Renal cortical epithelial cell (primary cell): Measurements from ENCODE around the gene RBBP5. TPM values are rescaled to one million over a fixed set of nuclear protein-coding genes. Genes with fewer than 3 reads are reported as not detected.

ENCODE experiments used
- DNase-seq: peaks from one replicate; pipeline ENCODE4 v3.0.0-alpha.2; 2011; ENCODE audit warnings: low read depth
- total RNA-seq: library from RNA; depleted of rRNA; stranded (reverse); fragments of >200 nt; gene quantifications from 2 replicates; pipeline ENCODE4 v1.2.3, GENCODE V29; 2014

Gene RBBP5
- total RNA-seq, 1 donor from 2014 or later = 33.1 TPM

DNA sequence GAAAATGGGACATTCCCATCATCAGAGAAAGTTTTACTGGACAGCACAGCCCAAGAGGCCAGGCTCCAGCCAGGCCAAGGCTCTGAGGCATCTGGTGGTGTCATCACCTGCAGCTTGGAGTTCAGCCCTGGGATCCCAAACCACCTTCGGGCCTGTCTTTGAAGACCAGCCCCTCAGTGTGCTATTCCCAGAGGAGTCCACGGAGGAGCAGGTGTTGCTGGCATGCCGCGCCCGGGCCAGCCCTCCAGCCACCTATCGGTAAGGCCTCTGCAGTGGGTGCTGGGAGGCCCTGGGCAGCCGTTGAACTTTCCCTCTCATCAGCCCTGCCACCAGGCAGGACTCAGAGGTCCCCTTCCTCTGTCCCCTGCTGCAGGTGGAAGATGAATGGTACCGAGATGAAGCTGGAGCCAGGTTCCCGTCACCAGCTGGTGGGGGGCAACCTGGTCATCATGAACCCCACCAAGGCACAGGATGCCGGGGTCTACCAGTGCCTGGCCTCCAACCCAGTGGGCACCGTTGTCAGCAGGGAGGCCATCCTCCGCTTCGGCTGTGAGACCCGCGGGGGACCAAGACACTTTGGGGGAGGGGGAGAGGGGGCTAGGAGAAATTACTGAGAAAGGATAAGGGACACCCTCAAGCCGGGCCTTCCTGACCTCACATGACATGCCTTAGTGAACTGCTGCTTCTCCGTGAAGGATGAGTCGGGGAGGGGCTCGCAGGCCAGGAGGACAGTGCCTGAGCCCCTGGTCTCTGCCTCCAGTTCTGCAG is 63.8 kb downstream of the RBBP5 start:
- DNase-seq = no peak

DNA sequence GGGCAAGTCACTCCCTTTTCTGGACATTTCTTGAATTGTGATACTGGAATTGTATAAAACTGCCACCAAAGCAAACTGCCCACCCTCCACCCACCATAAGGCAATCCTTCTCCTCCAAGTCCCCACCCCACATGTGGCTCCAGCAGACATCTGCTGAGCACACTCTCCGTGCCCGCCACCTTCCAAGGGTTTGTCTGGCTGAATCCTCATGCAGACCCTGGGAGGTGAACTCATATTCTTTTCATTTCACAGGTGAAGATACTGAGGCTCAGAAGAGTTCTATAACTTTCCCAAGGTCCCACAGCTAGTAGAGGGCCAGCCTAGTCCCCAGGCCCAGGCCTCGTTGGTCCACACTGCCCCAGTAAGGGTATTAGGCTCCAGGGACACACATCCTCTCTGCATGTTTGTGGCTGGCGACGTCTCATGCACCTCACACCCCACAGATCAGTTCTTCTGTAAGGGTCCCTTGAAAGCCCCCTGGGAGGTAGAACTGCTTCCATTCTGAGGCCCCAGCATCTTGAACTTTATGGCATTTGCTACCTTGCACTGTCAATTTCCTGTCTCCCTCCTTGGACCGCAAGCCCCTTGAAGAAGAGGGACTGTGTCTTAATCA is 64.7 kb downstream of the RBBP5 start:
- no peak for DNase-seq

DNA sequence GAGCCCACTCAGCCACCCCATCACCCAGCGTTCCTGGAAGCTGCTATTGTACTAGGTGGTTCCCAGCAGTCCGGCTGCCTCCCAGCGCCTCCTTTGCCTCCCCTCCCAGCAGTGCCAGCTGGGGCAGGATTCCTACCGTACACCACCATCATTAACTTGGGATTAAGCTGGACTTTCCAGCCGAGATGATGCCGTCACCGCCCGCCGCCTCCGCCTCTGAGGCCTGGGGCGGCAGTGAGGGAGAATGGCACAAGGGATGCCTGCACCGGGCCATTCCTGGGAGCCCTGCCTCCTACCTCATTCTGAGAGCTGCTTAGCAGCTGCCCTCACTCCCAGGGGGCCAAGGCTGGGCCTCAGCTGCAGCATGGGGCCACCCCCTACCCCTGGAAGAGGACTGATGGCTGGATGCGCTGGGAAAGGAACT is 65.6 kb downstream of the RBBP5 start:
- no peak for DNase-seq

GRCh38 chr1:205054013-205054412 is 67.8 kb downstream of the RBBP5 start:
- DNase-seq = no peak

GRCh38 chr1:205053296-205053695 is 68.5 kb downstream of the RBBP5 start:
- DNase-seq = no peak

DNA sequence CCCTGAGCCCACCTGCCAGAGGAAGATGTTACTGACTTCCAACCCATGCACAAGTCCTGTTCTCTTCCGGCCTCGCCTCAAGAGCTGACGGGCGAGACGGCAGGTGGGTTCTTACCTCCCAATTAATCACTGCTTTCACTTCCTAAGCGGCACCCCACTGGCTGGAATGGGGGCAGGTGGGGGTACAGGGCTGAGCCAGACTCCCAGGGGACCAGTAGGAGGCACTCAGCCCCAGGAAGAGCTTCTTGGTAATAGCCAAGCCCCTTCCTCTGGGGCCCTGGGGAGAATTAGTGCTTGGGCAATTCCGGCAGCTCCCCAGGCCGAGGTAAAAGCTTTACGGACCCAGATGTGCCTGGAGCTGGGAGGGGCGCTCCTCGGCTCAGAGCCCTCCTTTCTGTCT is 69.1 kb downstream of the RBBP5 start:
- DNase-seq = no peak

DNA sequence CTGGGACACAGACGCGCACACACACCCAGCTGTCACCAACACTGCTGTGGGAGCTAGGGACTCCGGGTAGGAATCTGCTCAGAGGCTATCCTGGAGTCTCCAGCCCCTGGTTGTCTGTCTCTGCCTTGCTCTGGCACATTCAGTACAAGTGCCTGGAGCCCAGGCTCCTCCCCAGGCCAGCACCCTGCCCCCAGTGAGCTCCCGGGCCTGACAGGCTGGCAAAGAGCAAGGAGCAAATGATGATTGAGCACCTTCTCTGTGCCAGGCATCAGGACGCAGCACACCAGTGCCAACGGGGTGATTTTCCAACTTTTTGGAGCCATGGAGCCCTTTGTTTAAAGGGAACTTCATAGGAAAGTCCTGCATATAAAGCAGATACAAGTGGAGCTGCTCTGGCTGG is 72.3 kb downstream of the RBBP5 start:
- no peak for DNase-seq

- no peak for DNase-seq
Measured at GRCh38 chr1:205048382-205048781, 73.4 kb downstream of the RBBP5 start.

DNA sequence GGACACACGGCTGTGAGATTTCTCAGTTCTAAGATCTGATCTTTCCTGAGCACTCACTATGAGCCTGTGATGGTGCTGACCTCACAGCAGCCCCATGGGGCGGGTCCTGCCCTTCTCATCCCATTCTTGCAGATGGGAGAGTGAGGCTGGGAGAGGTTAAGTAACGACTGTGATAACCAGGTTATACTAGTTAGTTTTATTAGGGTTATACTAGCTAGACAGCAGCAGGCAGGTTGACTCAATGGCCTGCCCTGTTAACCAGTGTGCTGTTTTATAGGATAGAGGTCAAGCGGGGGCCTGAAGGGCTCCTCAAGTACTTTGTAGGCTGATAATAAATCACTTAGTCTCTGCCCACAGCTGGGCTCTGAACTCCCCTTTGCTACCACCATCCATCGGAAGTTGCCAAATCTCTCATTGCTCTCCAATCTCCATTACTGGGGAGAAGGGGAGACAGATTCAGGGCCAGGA is 74.0 kb downstream of the RBBP5 start:
- no peak for DNase-seq

DNA sequence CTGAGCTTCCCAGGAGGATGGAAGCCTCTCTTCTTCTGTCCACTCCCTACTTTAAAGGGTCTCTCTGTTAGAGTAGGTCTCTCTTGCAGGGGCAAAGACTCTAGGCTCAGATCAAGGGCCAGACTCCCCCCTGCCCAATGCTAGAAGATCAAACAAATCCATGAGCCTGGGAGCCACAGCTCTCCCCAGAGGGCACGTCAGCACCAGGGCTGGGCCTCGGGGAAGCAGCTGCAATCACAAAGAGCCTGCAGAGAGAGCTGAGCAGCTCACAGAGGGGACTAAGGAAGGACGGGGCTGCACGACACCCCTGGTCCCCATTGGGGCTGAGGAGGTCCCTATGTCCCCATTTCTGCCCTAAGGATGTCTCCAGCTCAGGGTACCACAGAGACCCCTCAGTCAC is 74.9 kb downstream of the RBBP5 start:
- no peak for DNase-seq

DNA sequence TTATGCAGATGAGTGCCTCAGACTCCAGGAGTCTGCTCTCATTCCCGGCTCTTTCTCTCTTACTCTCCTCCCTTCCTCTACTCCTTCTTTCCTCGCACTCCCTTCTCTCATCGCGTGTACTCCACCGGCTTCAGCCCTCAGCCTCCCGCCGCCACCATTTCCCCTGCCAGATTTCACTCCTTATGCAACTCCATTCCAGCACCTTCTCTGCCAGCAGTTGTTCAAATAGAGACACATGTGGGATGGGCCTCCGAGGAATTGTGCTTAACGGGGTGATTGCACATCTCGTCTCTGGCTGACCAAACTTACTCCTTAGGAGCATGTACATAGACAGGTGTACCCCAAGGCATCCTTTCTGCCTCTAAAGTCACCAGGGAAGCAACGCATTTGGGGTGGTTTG is 76.6 kb downstream of the RBBP5 start:
- no peak for DNase-seq

- DNase-seq = no peak
Measured at GRCh38 chr1:205044741-205045140, 77.0 kb downstream of the RBBP5 start.

DNA sequence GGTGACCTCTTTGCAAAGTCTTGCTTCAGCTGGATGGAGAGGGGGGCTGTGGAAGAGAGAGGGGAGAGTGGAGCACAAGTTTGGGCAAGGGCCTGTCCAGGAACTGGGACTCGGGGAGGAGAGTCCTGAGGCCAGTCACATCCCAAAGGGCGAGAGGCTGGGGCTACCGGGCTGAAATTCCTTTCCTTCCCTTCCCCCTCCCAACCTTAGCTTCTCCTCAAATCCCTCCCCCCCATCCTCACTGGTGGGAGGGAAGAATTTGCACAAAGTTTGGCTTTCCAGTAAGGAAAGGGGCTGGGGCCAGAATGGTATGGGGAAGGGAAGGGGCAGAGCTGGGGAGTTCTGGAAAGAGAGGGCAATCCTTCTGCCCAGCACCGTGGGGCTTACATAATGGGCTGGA is 77.9 kb downstream of the RBBP5 start:
- no peak for DNase-seq

DNA sequence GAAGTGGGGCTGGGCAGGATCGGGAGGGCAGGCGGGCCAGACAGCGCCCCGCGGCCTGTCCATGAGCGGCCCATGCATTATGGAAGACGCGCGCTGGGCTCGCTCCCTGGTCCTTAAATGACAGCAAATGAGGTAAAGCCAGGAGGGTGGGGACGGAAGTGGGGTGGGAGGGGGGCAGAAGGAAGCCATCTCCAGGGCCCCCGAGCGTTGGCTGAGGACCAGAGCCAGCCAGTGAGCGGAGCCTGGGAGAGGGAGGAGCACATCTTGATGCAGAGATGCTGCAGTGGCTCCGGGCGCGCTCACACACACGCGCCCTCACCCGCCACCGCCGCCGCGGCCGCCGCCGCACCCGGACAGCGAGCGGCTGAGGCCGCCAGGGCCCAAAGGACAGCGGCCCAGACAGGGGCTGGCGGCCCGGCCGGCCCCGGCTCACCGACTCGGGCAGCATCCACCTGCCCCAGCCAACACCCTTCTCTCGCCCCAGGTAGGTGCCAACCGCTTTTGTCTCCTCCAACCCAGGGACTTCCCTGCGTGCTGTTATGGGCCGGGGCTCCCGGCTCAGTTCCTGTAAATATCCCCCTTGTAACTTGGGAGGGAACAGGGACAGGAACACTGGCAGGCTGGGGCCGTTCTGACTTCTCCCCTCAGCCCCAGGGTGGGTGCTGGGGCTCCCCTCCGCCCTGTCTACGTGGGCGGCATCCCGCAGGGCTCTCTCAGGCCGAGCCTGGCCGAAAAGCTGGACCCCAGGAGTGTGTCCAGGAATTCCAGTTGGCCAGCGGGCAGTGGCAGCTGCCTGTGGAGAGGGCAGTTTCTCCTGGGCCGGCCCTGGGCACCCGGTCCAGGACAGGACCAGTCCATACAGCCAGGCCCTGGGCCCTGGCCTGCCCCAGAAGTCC is 78.6 kb downstream of the RBBP5 start, which contains the start of gene CNTN2:
Gene CNTN2, plus strand, starts transcription at position 302 of the 896 bp plus-strand sequence. CDS start 9,974 bp downstream, outside the sequence.
- DNase-seq = no peak

DNA sequence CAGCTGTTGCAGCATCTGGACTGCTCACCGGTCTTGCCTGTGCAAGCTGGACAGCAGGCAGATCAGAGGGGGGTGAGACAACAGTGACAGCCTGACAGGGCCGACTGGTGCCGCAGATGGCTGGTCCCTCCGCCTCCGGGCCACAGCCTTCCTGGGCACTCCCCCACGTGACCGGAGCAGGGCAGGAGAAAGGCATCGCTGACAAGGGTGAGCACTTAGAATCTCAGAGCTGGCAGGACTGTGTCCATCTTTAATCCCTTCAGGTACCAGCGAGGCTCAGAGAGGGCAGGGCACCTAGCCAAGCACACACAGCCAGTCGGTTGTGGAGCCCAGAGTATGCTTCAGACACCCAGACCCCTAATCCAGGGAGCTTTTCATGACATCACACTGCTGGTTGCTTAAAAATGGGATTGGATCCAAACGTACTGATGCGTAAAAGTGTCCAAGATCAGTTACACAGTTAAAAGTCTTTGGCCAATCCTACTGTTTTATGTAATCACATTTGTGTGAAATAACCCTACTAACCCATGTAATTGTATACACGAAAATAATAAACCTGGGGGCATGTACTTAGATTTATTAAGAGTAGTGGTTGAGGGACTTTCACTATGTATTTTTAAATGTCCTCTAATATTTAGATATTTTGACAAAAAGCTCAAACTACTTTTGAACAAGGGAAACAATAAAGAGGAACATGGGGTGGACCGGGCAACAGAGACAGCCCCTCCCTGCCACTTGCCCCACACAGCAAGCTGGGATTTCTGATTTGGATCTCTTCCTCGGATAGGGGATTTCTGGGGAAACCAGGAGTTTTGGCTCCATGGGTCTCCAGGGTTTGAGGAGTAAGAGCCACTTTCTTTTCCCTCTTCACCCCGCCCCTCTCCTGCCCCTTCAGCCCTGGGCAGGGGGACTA is 79.5 kb downstream of the RBBP5 start:
- no peak for DNase-seq

DNA sequence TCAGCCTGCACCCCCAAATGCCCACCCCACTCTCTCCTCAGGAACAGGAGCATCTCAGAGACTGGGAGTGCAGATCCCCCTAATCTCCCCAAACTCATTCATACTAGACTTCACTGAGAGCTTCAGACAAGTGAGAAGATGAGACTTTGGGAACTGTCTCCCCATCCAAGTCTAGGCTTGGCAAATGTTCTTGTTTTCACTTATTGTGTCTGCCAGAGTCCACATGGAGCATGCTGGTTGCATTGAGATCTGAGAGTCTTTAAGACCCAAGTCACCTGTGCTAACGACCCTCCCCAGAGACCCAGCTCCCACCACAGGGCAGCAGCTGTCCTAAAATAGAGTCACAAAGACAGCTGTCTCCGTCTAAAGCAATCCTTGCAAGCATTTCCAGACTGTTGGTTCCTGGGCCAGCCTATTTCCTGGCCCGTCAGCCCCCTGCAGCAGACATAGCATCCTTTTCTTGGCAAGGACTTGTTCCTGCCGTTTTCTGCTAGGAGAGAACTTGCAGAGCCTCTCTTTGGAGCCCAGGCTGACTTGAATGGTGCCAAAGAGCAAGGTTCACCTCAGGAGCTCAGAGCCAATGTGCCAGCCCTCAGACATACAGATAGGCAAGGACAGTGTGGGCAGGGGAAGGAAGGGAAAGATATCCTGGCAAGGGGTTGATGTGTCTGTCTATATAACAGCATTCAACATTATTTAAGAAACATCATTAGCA is 80.6 kb downstream of the RBBP5 start:
- DNase-seq = no peak

- DNase-seq = no peak
Measured at GRCh38 chr1:205038132-205038786, 83.5 kb downstream of the RBBP5 start.

GRCh38 chr1:205037539-205037938 is 84.2 kb downstream of the RBBP5 start:
- no peak for DNase-seq
